HG02642 (cell line): Measurements from ENCODE around the gene BANP.
"Not testable (repeated sequence)": the region's sequence is repeated elsewhere in the genome, so short reads cannot be mapped to it uniquely, and the experiment has no call there.

ENCODE experiments used
- ATAC-seq: cut with Tn5 transposase; IDR thresholded peaks from one replicate; pipeline ENCODE4 v1.9.1; 2021; ENCODE audit warnings: mild to moderate bottlenecking; ENCODE audit not compliant: unreplicated experiment, poor library complexity

The BANP gene

GRCh38 chr16:88073201-88073721 lies 122.0 kb downstream of the BANP start:
- ATAC-seq: no peak

- no peak for ATAC-seq
Observed at GRCh38 chr16:88074041-88074440, 122.8 kb downstream of the BANP start.

GRCh38 chr16:88076211-88076931 lies 125.1 kb downstream of the BANP start:
- no peak for ATAC-seq

DNA sequence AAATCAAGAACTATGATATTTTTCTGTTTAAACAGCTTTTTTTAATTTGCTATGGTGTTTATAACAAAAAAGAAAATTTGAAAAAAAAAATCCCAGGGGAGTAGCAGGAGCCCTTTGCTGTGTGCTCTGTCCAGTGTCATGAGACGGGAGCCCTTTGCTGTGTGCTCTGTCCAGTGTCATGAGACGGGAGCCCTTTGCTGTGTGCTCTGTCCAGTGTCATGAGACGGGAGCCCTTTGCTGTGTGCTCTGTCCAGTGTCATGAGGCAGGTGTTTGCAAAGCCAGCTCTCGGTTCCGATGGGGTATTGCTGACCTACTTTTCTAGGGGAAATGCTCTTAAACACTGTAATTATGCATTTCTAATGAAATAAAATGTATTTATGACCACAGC lies 125.7 kb downstream of the BANP start:
- ATAC-seq: not testable (repeated sequence)

GRCh38 chr16:88077328-88078108 lies 126.3 kb downstream of the BANP start:
- ATAC-seq: no peak

DNA sequence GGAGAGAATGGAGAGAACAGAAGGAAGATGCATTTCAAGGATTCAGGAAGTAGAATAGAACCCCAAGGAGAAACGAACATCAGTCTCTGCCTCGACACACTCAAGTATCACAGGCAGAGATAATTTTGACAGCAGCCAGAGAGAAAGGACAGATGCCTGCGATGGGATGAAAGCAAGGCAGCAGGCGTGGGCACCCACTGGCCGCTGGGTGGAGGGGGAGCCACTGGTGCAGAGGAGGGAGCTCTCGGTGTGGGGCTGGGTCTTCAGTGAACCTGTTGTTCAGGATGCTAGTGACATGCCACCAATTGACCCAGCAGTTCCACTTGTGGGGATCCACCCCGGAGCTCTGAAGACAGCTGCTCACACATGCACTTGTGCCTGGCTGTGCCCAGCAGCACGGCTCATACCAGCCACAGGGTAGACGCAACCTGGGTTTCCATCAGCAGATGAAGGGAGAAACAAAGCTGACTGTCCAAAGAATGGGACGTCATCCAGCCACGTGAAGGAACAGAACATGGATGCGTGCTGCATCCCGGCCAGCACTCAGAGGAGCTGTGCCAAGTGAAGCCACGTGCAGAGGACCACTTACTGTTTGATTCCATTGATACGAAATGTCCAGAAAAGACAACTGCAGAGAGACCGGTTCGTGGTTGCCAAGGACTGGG lies 127.0 kb downstream of the BANP start:
- no peak for ATAC-seq

GRCh38 chr16:88083582-88083981 lies 132.3 kb downstream of the BANP start:
- ATAC-seq: no peak

DNA sequence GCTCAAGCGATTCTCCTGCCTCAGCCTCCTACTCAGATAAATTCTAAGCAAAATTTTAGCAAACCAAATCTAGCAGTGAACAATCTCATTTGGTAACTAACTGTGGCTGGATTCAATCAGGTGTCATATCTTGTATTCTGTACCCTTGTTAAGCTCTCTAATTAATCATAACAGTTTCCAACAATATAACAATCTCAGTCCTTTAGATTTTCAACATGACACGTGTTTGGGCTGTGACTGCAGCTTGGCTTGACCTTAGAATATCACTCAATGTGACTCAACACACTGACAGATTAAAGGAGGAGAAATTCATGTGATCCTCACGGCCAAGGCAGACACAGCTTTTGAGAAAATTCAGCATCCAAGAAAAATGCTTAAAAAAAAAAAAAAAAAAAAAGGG lies 133.6 kb downstream of the BANP start:
- no peak for ATAC-seq

DNA sequence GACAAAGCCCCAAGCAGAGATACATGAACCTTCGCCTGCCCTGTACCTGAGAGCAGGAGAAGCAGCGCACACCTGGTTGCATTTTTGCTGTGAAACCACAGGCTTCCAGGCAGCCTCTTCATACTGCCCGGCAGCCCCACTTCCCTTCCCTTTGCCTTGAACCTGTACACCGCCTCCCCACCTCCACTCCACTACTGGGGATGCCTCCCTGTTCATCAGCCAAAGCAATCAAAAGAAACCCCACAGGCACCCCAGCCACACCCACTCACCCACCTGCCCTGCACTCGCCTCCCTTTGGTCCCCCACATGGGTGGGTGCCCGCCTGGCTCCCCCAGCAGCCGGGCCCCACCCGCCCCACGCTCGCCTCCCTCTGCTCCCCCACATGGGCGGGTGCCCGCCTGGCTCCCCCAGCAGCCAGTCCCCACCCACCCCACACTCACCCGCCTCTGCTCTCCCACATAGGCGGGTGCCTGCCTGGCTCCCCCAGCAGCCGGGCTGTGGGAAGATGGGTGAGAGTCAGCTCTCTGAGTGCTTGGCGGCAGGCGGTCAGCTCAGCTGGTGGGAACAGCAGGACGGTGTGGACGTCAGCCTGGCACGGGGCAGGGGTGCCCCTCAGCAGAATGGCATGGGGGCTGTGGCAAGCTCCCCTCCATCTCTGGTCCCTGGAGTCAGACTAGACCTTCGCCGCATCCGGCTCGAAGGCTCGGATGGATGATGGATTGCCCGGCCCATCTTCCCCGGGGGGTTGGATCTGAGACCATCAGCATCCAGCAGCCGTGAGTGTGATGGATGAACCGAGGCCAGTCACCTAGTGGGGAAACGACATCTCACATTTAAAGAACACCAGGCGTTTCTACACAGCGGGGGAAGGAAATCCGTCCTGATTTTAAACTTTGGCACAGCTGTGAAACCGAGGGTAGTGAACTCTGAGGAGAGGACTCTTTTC lies 135.6 kb downstream of the BANP start:
- ATAC-seq: no peak

GRCh38 chr16:88087517-88087877 lies 136.3 kb downstream of the BANP start:
- ATAC-seq: no peak

DNA sequence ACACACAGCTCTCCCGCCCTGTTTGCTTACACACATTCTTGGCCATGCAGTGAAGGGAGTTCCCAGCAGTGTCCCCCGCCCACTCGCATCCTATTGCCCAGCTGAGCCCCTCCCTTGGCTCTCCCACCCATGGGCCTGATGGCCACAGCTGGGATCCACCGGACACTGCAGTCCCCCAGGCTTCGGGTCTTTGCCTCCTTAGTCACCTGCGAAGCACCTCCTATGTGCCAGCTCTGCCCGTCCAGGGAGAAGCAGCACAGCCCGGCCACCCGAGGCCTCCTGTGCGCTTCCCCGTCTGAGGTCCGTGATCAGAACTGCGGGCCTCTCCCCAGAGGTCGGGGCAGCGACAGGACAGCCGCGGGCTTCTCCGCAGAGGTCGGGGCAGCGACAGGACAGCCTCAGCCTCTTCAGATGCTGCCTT lies 136.9 kb downstream of the BANP start:
- ATAC-seq: no peak

GRCh38 chr16:88088611-88089010 lies 137.4 kb downstream of the BANP start:
- not testable (repeated sequence) for ATAC-seq

DNA sequence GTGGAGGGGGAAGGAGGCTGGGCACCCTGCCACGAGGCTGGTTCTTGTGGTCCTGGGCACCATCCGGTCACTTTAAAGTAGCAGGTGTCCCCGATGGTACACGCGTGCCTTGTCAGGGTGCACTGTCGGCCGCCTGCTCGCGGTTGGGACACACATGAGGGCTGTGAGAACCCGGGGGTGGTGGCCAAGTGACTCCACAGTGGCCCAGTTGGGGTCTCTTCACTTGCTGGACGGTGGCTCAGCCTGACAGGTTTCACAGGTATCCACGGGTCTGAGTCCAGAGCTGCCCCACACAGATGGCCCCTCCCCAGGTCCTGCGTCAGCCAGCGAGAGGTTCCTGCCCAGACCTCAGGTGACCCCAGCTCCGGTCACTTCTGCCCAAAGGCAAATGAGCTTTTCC lies 137.8 kb downstream of the BANP start:
- not testable (repeated sequence) for ATAC-seq

DNA sequence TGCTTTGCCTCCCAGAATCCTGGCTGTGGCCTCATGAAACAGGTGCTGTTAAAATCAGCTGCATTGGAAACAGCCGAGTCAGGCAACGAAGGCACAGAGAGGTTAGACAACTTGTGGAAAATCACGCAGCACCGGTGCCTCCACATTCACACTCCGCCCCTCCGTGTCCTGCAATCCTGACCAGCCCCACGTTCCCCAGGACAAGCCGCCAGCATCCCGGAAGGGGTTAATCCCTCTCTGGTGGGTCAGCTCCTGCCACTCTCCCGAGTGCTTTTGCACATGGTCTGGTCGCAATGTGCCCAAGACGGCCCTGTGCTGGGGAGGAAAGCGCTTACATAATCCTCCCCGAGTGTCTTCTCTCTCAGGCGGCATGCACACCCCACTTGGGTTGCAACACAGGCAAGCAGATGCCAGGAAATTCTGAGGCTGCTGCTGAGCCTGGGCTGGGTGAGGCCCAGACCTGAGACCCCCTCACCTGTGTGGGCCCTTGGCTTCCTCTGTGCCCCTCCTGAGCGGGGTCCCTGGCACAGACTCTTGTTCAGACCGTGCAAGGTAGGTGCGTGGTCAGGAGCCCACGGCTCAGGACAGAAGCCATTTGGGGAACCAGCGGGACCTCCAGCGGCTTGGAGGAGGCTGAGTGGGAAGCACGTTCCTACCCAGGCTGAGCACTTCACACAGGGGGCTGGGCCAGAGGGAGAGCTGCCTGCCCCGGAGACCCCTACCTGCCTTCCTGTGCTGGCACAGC lies 138.6 kb downstream of the BANP start:
- not testable (repeated sequence) for ATAC-seq

DNA sequence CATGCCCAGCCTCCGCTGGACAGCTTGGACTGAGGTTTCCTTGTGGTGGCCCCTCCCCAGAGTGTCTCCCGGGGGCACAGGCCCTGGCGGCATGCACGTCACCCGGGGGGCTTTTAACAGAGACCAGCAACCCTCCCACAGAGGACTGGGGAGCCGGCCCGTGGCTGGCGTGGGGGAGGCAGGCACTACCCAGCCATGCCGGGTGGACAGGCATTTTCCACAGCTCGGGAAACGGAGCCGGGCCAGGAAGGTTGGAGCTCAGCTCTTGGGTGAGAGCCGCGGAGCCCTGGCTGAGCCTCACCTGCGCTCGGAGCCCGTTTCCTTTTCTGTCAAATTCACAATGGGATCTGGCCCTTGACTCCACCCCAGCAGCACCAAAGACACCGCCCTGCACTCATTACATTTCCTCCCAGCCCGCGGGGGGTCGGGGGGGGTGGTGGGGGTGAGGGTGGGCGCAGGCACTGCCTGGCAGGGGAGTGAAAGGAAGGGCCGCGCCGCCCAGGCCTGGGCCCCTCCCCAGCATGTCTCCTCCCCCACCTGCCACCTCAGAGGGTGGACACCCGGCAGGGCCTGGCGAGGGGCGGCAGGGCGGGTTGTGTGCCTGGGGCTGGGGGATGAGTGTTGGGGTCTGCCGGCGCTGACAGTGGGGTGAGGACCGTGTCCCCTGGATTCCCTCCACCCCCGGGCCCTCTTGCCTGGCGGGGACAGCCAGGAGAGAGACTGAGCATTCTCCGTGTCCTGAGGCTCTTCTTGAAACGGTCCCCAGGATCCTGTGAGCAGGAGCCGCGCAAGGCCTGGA lies 139.3 kb downstream of the BANP start:
- not testable (repeated sequence) for ATAC-seq

DNA sequence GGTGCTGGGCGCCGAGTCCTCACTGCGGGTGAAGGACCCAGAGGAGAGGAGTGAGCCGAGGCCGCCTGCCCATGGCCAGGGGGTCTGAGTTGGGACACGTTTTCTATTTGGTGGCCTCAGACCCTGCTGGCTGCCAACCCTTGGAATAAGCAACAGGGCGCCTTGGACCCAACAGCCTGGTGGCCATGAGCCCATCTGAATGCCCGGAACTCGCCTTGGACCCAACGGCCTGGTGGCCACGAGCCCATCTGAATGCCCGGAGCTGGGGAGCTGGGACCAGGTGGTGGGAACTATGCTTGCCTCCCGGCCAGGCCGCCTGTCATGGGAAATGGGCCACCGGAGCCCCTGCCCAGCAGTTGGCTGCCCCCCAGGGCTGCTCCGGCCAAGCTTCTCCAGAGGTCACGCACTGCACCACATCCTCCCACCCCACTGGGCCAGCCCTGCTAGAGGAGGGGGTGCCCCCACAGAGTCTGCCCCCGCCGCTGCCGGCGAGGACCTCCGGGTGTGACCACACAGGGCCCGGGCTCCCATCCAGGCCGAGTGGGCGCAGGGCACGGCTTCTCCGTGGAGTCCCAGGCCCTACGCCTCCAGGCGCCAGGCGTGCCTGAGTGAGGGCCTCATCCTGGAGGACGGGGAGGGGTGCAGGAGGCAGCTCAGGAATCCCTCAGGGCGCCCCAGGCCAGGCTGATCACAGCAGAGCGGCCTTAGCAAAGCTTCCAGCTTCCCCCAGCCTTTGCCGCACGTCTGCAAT lies 140.2 kb downstream of the BANP start:
- not testable (repeated sequence) for ATAC-seq

DNA sequence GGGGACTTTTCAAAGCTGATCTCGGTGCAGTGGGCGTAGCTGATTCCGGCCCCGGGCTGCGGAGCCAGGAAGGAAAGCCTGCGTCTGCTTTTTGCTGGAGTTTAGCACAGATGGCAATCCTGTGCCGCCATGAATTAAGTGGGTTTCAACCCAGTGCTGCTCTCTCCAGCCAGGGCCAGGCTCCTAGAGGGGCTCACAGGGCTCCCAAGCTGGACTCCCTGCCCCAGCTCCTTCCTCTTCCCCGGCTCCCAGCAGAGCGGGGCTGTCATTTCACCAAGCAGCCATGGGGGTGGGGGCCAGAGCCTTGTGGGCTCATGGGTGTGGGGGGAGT lies 140.7 kb downstream of the BANP start:
- ATAC-seq: not testable (repeated sequence)
